Measurements from ENCODE around the gene NLRP10.

The NLRP10 gene

DNA sequence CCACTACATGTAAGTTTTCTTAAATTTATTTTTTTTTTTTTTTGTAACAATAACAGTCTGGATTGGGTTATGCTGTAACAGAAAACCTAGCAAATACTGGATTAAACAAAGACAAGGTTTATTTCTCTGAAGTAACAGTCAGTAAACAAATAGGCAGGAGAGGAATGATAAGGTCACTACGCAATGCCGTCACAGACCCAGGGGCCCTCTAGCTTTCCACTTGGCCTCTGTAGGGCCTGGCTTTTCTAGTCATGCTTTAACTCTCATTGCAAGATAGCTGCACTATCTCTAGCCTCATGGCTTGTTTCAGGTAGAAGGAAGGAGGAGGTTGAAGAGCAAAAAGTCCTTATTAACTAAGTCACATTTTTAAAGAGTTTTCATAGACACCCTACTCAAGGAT, 40.7 kb downstream of the NLRP10 start:
- TF ChIP-seq, protein P1, sequence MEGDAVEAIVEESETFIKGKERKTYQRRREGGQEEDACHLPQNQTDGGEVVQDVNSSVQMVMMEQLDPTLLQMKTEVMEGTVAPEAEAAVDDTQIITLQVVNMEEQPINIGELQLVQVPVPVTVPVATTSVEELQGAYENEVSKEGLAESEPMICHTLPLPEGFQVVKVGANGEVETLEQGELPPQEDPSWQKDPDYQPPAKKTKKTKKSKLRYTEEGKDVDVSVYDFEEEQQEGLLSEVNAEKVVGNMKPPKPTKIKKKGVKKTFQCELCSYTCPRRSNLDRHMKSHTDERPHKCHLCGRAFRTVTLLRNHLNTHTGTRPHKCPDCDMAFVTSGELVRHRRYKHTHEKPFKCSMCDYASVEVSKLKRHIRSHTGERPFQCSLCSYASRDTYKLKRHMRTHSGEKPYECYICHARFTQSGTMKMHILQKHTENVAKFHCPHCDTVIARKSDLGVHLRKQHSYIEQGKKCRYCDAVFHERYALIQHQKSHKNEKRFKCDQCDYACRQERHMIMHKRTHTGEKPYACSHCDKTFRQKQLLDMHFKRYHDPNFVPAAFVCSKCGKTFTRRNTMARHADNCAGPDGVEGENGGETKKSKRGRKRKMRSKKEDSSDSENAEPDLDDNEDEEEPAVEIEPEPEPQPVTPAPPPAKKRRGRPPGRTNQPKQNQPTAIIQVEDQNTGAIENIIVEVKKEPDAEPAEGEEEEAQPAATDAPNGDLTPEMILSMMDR (IDR thresholded peaks at IDR 0.05), result no peak

DNA sequence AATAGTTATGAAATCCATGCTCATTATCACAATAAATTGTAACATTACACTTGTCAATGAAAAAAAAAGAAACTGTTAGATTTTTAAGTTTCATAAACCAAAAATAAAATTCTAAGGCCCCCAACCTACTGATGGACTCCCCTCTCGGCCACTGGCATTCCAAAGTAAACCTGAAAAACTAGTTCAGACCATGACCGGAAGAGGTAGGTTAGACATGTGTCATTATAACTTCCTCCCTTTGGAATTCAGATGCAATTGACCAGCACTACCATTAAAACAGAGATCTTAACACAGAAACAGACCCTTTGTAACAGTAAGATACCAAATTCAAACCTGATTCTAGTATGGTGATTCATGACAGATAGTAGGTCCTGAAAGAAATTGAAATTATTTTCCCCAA, 47.1 kb downstream of the NLRP10 start:
- TF ChIP-seq, protein P1 (IDR thresholded peaks at IDR 0.05), result no peak
